HG02610 (cell line): Measurements from ENCODE around the gene ZNF417.
"Not testable (repeated sequence)": the region's sequence is repeated elsewhere in the genome, so short reads cannot be mapped to it uniquely, and the experiment has no call there.

ENCODE experiments used
- ATAC-seq: cut with Tn5 transposase; IDR thresholded peaks from one replicate; pipeline ENCODE4 v1.9.1; 2021; ENCODE audit warnings: mild to moderate bottlenecking, moderate library complexity; ENCODE audit not compliant: unreplicated experiment

The ZNF417 gene

GRCh38 chr19:57888107-57888559, 28.3 kb downstream of the ZNF417 start:
- ATAC-seq = no peak

- ATAC-seq = no peak
These were observed 29.0 kb downstream of the ZNF417 start for GRCh38 chr19:57887195-57887941.

- ATAC-seq = no peak
These were observed 30.3 kb downstream of the ZNF417 start for GRCh38 chr19:57886046-57886445.

GRCh38 chr19:57873883-57874799, 42.3 kb downstream of the ZNF417 start:
- ATAC-seq = not testable (repeated sequence)

- no peak for ATAC-seq
These were observed 43.9 kb downstream of the ZNF417 start for GRCh38 chr19:57872450-57872849.

- no peak for ATAC-seq
These were observed 46.2 kb downstream of the ZNF417 start for GRCh38 chr19:57870225-57870624.

- not testable (repeated sequence) for ATAC-seq
These were observed 46.7 kb downstream of the ZNF417 start for GRCh38 chr19:57869655-57870054.

- no peak for ATAC-seq
These were observed 48.4 kb downstream of the ZNF417 start for GRCh38 chr19:57867868-57868492.
